DMS114 treated with DMSO at 0.1 percent for 48 hours (cell line): ENCODE results near the gene CALN1.

Experiments
- DNase-seq: peaks from one replicate; lab custom pipeline; 2025; ENCODE audit not compliant: unreplicated experiment; lab: John Stamatoyannopoulos, UW

The CALN1 gene

DNA sequence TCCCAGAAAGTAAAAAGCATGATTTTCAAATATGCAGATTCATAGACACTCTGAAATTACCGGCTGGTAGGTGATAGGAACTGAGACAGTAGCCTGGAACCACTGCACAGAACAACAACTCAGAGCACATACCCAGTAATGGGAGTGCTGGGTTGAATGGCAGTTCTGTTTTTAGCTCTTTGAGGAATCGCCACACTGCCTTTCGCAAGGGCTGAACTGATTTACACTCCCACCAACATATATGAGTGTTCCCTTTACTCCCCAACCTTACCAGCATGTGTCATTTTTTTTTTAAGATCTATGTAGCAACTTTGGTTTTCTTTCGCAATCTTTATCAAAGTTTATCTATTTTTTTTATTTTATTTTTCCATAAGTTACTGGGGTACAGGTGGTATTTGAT lies 358.8 kb downstream of the CALN1 start:
- no peak for DNase-seq

GRCh38 chr7:72048420-72048819 lies 363.7 kb downstream of the CALN1 start:
- DNase-seq: no peak

- no peak for DNase-seq
These were observed 369.3 kb downstream of the CALN1 start for GRCh38 chr7:72042855-72043254.

GRCh38 chr7:72040641-72041040 lies 371.5 kb downstream of the CALN1 start:
- DNase-seq: no peak

- no peak for DNase-seq
These were observed 372.7 kb downstream of the CALN1 start for GRCh38 chr7:72039460-72039859.

DNA sequence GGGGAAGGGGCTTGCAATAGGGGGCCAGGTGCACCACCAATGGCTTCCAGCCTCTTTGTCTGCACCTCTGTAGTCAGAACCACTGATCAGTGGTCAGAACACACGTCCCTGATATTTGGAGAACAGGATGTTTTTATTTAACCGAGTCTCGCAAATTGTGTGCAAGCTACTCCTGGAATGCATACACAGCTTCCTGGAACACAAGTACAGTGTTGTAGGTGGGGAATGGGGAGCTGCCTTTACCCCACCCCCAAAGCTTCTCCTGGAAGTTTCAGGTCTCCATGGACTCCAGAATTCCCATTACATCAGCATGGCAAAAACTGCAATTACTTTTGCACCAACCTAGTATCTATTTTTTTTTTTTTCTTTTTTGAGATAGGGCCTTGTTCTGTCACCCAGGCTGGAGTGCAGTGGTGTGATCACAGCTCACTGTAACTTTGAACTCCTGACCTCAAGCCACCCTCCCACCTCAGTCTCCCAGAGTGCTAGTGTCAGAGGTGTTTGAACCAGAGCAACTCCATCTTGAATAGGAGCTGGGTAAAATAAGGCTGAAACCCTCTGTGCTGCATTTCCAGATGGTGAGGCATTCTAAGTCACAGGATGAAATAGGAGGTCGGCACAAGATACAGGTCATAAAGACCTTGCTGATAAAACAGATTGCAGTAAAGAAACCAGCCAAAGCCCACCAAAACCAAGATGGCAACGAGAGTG lies 374.0 kb downstream of the CALN1 start:
- DNase-seq: no peak

DNA sequence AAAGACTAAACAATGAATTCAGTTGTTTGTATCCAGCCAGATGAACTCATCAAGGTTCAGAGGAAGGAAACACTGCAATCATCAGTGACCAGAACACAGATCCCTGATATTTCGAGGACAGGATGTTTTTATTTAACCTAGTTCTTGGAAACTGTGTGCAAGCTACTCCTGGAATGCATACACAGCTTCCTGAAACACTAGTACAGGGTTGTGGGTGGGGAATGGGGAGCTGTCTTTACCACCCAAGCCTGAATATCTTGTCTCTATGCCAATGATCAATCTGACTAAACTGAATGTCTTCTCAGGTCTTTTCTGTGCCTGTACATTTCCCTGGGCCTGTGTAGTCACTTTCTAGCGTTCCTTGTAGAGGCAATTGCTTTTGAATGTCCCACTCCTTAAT lies 374.6 kb downstream of the CALN1 start:
- no peak for DNase-seq

GRCh38 chr7:72035266-72035665 lies 376.9 kb downstream of the CALN1 start:
- DNase-seq: no peak

DNA sequence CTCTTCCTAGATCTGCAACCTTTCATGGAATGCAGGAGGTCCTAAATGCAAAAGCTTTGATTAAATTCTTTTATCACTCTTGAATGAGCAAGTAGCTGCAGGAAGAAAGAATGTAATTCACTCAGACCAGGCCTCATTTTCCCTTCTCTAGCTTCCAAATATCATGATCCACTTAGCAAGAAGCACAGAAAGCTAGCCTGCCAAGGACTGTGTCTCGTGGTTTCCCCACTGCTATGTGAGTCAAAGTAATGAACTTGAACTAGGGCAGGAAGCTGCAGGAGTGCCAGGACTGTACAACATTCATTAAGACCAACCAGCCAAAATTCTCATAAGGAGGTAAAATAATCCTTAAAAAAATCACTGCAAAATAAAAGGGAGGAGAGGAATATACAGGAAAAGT lies 379.2 kb downstream of the CALN1 start:
- no peak for DNase-seq

- DNase-seq: no peak
These were observed 381.0 kb downstream of the CALN1 start for GRCh38 chr7:72030994-72031667.

DNA sequence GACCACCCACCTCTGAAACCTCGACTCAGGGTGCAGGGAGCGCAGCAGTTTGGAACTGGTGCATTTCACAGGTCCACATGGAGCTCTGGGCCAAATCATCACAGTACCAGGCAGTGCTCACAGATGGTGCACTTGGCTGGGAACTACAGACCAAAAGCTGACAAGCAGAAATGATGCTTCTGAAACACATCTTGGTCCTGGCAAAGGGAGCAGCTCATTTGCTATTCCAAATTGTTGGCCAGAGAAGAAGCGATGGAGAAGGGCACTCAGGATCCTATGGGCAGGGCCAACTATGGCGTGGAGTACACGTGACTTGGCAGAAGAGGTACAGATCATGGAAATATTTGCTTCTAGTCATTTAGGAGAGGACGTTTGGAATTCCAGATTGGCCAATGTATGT lies 383.9 kb downstream of the CALN1 start:
- no peak for DNase-seq

DNA sequence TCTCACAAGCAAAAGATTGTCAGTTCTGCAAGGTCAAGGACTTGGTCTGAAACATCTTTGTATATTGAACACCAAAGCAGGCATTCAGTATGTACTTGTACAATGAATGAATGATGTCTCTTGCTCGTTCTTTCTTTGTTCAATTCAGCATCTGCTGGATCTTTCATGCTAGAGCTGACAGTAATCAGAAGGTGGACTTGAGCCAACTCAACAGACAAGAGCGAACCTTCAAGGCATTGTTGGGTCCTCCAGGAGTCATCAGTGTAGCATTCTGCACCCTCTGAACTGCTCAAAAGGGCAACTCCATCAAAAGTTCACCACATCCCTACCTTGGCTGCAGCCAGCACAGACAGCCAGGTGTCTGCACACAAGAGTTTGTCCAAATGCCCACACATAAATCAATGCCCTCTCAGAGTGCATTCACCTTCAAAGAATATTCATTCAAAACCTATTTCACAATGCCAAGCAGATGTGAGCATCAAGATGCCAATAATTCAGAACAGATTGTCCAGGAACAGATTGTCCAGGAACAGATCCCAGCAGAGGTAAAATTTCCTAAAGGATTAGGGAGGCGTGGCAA lies 386.7 kb downstream of the CALN1 start:
- no peak for DNase-seq

GRCh38 chr7:72023926-72024325 lies 388.2 kb downstream of the CALN1 start:
- DNase-seq: no peak

- DNase-seq: no peak
These were observed 390.4 kb downstream of the CALN1 start for GRCh38 chr7:72021716-72022115.

DNA sequence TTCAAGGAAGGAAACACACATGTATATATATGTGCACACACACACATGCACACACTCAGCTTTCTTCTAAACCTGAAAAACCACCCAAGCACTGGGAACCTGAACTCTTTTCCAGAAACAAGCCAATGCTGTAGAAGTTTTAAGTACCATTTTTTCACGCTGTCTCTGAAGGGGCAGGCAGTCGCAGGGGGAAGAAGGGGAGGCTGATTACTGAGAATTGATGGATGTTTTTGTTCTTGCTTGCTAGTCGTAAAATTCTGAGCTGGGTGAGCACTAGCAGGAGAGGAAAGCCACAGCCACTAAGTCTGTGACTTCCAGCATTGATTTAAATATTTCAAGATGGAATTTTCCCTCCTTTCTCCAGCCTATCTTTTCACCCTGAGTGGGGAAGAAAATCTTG lies 391.8 kb downstream of the CALN1 start:
- DNase-seq: no peak

DNA sequence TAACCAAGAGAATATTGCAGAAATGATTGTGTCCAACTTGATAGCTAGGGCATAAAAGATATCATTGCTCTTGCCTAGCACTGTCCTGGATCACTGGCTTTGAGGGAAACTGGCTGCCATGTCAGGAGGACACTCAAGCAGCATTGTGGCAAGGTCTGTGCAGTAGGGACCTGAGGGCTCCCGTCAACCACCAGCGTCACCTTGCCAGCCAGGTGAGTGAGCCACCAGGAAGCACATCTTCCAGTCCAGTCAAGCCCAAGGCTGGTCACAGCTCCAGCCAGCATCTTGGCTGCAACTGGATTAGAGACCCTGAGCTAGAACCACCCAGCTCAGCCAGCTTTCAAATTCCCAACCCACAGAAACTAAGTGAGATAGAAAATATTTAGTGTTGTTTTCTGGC lies 392.7 kb downstream of the CALN1 start:
- DNase-seq: no peak

- no peak for DNase-seq
These were observed 394.4 kb downstream of the CALN1 start for GRCh38 chr7:72017756-72018155.

DNA sequence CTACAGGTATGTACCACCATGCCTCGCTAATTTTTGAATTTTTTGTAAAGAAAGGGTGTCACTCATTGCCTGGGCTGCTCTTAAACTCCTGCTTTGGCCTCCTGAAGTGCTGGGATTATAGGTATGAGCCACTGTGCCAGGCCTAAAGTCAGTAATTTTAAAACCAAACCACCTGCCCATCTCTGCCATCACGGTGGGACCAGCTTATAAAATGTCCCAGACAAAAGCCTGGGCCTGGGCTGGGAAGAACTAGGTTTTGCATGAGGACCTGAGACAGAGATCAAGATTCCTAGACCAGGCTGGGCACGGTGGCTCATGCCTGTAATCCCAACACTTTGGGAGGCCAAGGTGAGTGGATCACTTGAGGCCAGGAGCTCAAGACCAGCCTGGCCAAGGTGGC lies 395.6 kb downstream of the CALN1 start:
- DNase-seq: no peak

DNA sequence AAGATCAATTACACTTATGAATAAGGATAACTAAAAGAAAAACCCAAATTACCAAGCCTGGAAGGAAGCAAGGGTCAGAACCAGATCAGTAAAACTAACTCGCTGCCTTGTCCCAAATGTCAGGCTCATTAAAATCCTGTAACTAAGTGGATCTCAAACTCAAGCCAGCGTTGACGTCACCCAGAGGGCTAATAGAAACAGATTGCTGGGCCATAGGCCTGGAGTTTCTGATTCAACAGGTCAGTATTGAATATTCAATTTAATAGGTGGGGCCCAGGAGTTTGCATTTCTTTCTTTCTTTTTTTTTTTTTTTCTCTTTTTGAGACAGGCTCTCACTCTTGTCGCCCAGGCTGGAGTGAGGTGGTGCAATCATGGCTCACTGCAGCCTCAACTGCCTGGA lies 397.0 kb downstream of the CALN1 start:
- DNase-seq: no peak

DNA sequence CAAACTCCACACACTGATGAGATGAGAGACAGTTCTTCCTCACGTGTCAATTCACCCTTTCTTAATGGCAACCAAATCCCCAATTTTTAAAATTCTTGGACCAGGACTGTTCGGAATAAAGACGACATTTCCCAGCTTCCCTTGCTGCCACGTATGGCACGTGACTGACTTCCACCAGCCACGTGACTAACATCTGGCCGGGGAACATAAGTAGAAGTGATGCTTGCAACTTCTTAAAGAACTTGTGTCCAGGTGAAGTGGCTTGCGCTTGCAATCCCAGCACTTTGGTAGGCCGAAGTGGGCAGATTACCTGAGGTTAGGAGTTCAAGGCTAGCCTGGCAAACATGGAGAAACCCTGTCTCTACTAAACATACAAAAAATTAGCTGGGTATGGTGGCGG lies 405.1 kb downstream of the CALN1 start:
- no peak for DNase-seq

- no peak for DNase-seq
These were observed 408.9 kb downstream of the CALN1 start for GRCh38 chr7:72003236-72003635.

DNA sequence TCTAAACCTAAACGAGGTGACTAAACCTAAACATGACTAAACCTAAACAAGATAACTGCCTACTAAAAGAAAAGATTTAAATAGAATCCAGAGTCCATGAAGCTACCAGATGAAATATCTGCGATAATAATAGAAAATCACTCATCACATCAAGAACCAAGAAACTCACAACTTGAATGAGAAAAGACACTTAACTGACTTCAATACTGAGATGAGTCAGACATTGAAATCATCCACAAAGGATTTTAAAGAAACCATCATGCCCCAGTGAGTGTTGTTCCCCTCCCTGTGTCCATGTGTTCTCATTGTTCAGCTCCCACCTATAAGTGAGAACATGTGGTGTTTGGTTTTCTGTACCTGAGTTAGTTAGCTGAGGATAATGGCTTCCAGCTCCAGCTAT lies 416.0 kb downstream of the CALN1 start:
- no peak for DNase-seq

DNA sequence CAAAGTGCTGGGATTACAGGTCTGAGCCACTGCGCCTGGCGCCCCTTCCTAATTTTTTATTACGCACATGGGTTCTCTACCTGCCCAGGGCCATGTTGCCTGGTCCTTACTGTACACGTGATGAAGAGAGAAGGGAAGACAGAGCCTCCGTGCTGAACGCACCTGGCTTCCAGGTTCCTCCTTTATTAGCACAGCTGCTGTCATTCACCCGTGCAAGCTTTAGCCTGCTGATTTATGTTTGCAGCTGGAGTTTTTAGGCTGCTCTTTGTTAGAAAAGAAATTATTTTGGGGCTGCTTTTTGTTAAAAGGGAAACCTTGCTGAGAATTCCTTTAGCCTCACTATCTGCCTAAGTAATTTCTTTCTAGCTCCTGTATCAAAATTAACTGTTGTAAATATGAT lies 417.0 kb downstream of the CALN1 start:
- no peak for DNase-seq
